HepG2 (cell line): ENCODE results near the gene STK25. TPM values are rescaled to one million over a fixed set of nuclear protein-coding genes. Genes with fewer than 3 reads are reported as not detected.

Experiments
- ATAC-seq: fragments of 200-7000 bp; cut with Tn5 transposase; 3 replicates; pipeline ENCODE4 v1.9.1; 2020; ENCODE audit warnings: mild to moderate bottlenecking, moderate library complexity
- BruUV-seq: library from RNA; stranded (reverse); fragments of 400-500 nt; replicated peaks from 2 replicates; lab custom pipeline; 2021; lab: Mats Ljungman, UMichigan
- CTCF ChIA-PET: fragments of 300-600 bp; formaldehyde crosslinking; extraction: SDS; loops from one replicate; lab custom pipeline; 2021; ENCODE audit warnings: low total read pairs, inconsistent platforms, low intra/inter-chr PET ratio; lab: Yijun Ruan, JAX
- POLR2A ChIA-PET: fragments of 350-600 bp; sonication (Branson Sonifier 250); formaldehyde crosslinking; loops from one replicate; lab custom pipeline; 2020; ENCODE audit warnings: antibody characterized with exemption, inconsistent platforms; lab: Yijun Ruan, JAX
- DNase-seq: peaks from one replicate; pipeline ENCODE4 v3.0.0-alpha.2; 2015; ENCODE audit warnings: low spot score
- FAIRE-seq: peaks from 3 replicates; lab custom pipeline; 2011; peaks lifted over from hg19 to GRCh38; lab: Jason Lieb, UNC
- H2AFZ ChIP-seq: one replicate; pipeline ENCODE4 v1.6.1; 2011; ENCODE audit warnings: low read length, inconsistent platforms
- H3K27ac ChIP-seq: fragments of 300-600 bp; 3 replicates; pipeline ENCODE4 v1.8.0; 2011; ENCODE audit warnings: mixed run types, mild to moderate bottlenecking, mixed read lengths, low read length, inconsistent platforms; ENCODE audit not compliant: insufficient read depth; ENCODE audit errors: extremely low read length
- H3K27me3 ChIP-seq, 2 experiments: fragments of 200-600 bp in 1 of 2; 2 replicates in 1 of 2; 3 replicates in 1 of 2; pipeline versions ENCODE4 v1.6.0 to v1.8.0; 2011; ENCODE audit warnings: low read length in 2 of 2, mild to moderate bottlenecking in 2 of 2, moderate library complexity in 2 of 2, inconsistent platforms in 1 of 2; ENCODE audit not compliant: insufficient read depth in 2 of 2, control insufficient read depth in 1 of 2
- H3K36me3 ChIP-seq, 2 experiments: fragments of 200-600 bp in 1 of 2; replicated peaks in 1 of 2; 2 replicates in 1 of 2; 3 replicates in 1 of 2; pipeline versions ENCODE4 v1.5.1 to v1.8.0; 2011; ENCODE audit warnings: low read length in 2 of 2, inconsistent platforms in 1 of 2; ENCODE audit not compliant: insufficient read depth in 2 of 2, control insufficient read depth in 1 of 2
- H3K4me1 ChIP-seq: 2 replicates; pipeline ENCODE4 v1.5.1; 2012; ENCODE audit warnings: low read length, inconsistent platforms; ENCODE audit not compliant: insufficient read depth
- H3K4me2 ChIP-seq: 2 replicates; pipeline ENCODE4 v1.6.0; 2011; ENCODE audit warnings: low read depth, low read length, inconsistent platforms
- H3K4me3 ChIP-seq, 3 experiments: fragments of 200-600 bp in 1 of 3; sonication (generic), shearing (Covaris generic) in 1 of 3; replicated peaks in 1 of 3; 2 replicates each; pipeline ENCODE4 v1.5.1; 2011 to 2016; ENCODE audit warnings: low read length in 3 of 3, inconsistent platforms in 2 of 3, low read depth in 2 of 3, mild to moderate bottlenecking in 2 of 3, control low read depth in 1 of 3, mixed read lengths in 1 of 3; ENCODE audit not compliant: insufficient read depth in 1 of 3
- H3K79me2 ChIP-seq: one replicate; pipeline ENCODE4 v1.6.1; 2011; ENCODE audit warnings: low read length, inconsistent platforms; ENCODE audit not compliant: insufficient read depth
- H3K9ac ChIP-seq: 2 replicates; pipeline ENCODE4 v1.6.0; 2011; ENCODE audit warnings: mild to moderate bottlenecking, low read depth, low read length, inconsistent platforms; ENCODE audit not compliant: insufficient read depth
- H3K9me3 ChIP-seq: 2 replicates; pipeline ENCODE4 v1.5.1; 2012; ENCODE audit warnings: mild to moderate bottlenecking, low read length
- H4K20me1 ChIP-seq: 2 replicates; pipeline ENCODE4 v1.6.0; 2011; ENCODE audit warnings: inconsistent platforms, mild to moderate bottlenecking, low read length, moderate library complexity; ENCODE audit not compliant: insufficient read depth
- EED ChIP-seq: sonication (generic); formaldehyde crosslinking; IDR thresholded peaks from 2 replicates; pipeline ENCODE4 v1.5.0; 2020; ENCODE audit warnings: mild to moderate bottlenecking, missing genetic modification reagents
- ELF4 ChIP-seq: sonication (generic); formaldehyde crosslinking; IDR thresholded peaks from 2 replicates; pipeline ENCODE4 v1.5.0; 2020; ENCODE audit warnings: missing genetic modification reagents, mild to moderate bottlenecking, moderate library complexity, borderline replicate concordance
- MAFG ChIP-seq: sonication (generic); formaldehyde crosslinking; IDR thresholded peaks from 2 replicates; pipeline ENCODE4 v1.5.1; 2020; ENCODE audit warnings: mild to moderate bottlenecking, missing genetic modification reagents
- ZC3H13 ChIP-seq: sonication (generic); formaldehyde crosslinking; IDR thresholded peaks from 2 replicates; pipeline ENCODE4 v1.8.1; 2023; ENCODE audit warnings: mild to moderate bottlenecking, missing genetic modification reagents, moderate library complexity
- ZNF329 ChIP-seq: sonication (generic); formaldehyde crosslinking; IDR thresholded peaks from 2 replicates; pipeline ENCODE4 v1.9.0; 2021; ENCODE audit warnings: low read depth, mild to moderate bottlenecking, missing genetic modification reagents
- ZNF354B ChIP-seq: sonication (generic); formaldehyde crosslinking; IDR thresholded peaks from 2 replicates; pipeline ENCODE4 v1.8.0; 2022; ENCODE audit warnings: mild to moderate bottlenecking, missing genetic modification reagents
- ZNF549 ChIP-seq: sonication (generic); formaldehyde crosslinking; IDR thresholded peaks from 2 replicates; pipeline ENCODE4 v1.5.0; 2020; ENCODE audit warnings: missing genetic modification reagents
- ZNF563 ChIP-seq: sonication (generic); formaldehyde crosslinking; IDR thresholded peaks from 2 replicates; pipeline ENCODE4 v1.8.0; 2022; ENCODE audit warnings: mild to moderate bottlenecking, moderate library complexity, missing genetic modification reagents
- ZNF841 ChIP-seq: sonication (generic); formaldehyde crosslinking; IDR thresholded peaks from 2 replicates; pipeline ENCODE4 v1.8.1; 2023; ENCODE audit warnings: missing genetic modification reagents, borderline replicate concordance
- ZNF883 ChIP-seq: sonication (generic); formaldehyde crosslinking; IDR thresholded peaks from 2 replicates; pipeline ENCODE4 v1.5.1; 2020; ENCODE audit warnings: mild to moderate bottlenecking, missing genetic modification reagents; ENCODE audit errors: not compliant biosample characterization
- WGBS: methylation state at CpG from one replicate; pipeline ENCODE4 v1.1.6; 2017; ENCODE audit warnings: low lambda C conversion rate; 5-methylcytosine and 5-hydroxymethylcytosine counted together
- in situ Hi-C: cut with HindIII; loops from 2 replicates; pipeline ENCODE4 v1.10.0; 2017; ENCODE audit warnings: low pct_unique_long_range_greater_than_20kb; ENCODE audit not compliant: extremely low pct_ligation_motif_present
- intact Hi-C: fragments of 100-400 bp; cut with micrococcal nuclease; formaldehyde crosslinking; loops from one replicate; pipeline ENCODE4 v1.10.0; 2022; ENCODE audit not compliant: unreplicated experiment
- polyA plus RNA-seq, 8 experiments: library from polyadenylated mRNA; depleted of rRNA in 3 of 8; stranded (reverse) in 7 of 8; unstranded in 1 of 8; fragments of >200 nt; fragmentation: Illumina TruSeq in 4 of 8; extraction: Trizol in 4 of 8; gene quantifications; 2 replicates each; pipeline versions ENCODE4 v1.2.1 to v1.2.3, GENCODE V29; 2011 to 2016; ENCODE audit warnings: low read depth in 4 of 8, missing spikeins in 1 of 8, mixed read lengths in 1 of 8; ENCODE audit not compliant: insufficient read depth in 1 of 8
- total RNA-seq, 5 experiments: library from RNA; depleted of rRNA; stranded (reverse); fragments of >200 nt; fragmentation: Illumina TruSeq; extraction: Trizol; gene quantifications; 2 replicates each; pipeline ENCODE4 v1.2.3, GENCODE V29; 2016; ENCODE audit warnings: low read depth in 1 of 5
- TF ChIP-seq, protein P1 (sequence below): sonication (generic); formaldehyde crosslinking; IDR thresholded peaks from 2 replicates; pipeline ENCODE4 v1.4.0; 2020; ENCODE audit warnings: low read depth, mild to moderate bottlenecking, missing genetic modification reagents
- TF ChIP-seq, protein P2 (sequence below): sonication (generic); formaldehyde crosslinking; IDR thresholded peaks from 2 replicates; pipeline ENCODE4 v1.9.0; 2022; ENCODE audit warnings: missing genetic modification reagents, mild to moderate bottlenecking, borderline replicate concordance

STK25 gene
- total and polyA plus RNA-seq, 2 of the 13 experiments (the other 11 are each of a cell fraction or from before 2014, with no cell fraction given) = 177 to 481 TPM

DNA sequence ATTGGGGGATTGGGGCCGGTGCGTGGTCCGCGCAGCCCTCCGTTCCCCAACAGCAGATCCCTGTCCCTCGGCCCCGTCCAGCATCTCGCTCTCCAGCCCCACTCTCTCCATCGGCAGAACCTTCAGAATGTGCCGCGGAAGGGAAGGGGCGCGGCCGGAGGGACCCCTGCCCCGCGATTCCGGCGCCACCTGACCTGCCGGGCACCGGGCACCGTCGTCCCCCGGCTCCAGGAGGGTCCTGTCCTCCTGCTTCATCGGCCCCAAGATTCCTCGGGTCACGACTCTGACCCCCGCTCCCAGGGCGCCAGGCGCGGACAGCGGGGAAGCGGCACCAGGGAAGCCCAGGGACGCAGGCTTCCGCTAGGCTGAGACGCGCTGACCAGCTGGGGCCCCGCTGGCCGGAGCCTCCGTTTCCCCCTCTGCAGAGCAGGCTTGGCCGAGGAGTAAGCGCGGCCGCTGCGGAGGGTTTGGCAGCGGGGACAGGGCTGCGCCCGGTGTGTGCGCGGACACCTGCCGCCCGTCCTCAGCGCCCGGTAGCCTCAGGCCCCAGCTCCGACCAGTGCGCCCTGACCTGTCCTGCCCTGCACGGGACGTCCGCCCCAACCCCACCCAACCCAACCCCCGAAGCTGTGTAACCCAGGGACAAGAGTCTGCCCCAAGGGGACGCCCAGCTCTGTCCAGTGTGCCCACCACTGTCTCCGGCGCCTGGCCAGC, 33.3 kb upstream of the STK25 start:
- H3K27ac ChIP-seq = no peak overlapping the region
- H3K4me1 ChIP-seq = peaks cover 47% of the 10 kb centered on the region
- no peaks in the 10 kb centered on the region for H4K20me1 ChIP-seq
- BruUV-seq = no TSS peak
- FAIRE-seq (no peak), DNase-seq (no peak), ATAC-seq (no peak)
- peak overlapping the region; percentile 34; the same call in 1 of the 2 replicates for H3K4me2 ChIP-seq
- no peaks in the 10 kb centered on the region for H3K79me2 ChIP-seq
- no peak overlapping the region for H2AFZ ChIP-seq
- peaks cover 4 to 29% of the 10 kb centered on the region in 2 experiments; a peak in 4 of 5 replicates for H3K27me3 ChIP-seq
- ChIA-PET POLR2A (no interaction called here), CTCF (no interaction called here)
- no peaks in the 10 kb centered on the region for H3K9me3 ChIP-seq
- H3K9ac ChIP-seq = no peak overlapping the region
- H3K36me3 ChIP-seq = no peaks in the 10 kb centered on the region
- in situ Hi-C loops = no loop called here
- 86% methylated on average over 49 of the region's 62 CpGs for WGBS
- TF ChIP-seq EED (CRISPR knock-in tag) (0 out of 2 replicates have a peak, but pooled peaks have one; percentile 19), MAFG (CRISPR knock-in tag) (no peak), ELF4 (CRISPR knock-in tag) (no peak), ZNF329 (CRISPR knock-in tag) (no peak), ZNF841 (CRISPR knock-in tag) (no peak), ZNF563 (CRISPR knock-in tag) (peak; percentile 59; the same call in 1 of the 2 replicates), ZNF549 (CRISPR knock-in tag) (no peak), ZC3H13 (CRISPR knock-in tag) (0 out of 2 replicates have a peak, but pooled peaks have one; percentile 25), ZNF883 (CRISPR knock-in tag) (peak; percentile 29), ZNF354B (CRISPR knock-in tag) (no peak)
- TF ChIP-seq, protein P1, sequence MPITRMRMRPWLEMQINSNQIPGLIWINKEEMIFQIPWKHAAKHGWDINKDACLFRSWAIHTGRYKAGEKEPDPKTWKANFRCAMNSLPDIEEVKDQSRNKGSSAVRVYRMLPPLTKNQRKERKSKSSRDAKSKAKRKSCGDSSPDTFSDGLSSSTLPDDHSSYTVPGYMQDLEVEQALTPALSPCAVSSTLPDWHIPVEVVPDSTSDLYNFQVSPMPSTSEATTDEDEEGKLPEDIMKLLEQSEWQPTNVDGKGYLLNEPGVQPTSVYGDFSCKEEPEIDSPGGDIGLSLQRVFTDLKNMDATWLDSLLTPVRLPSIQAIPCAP = no peak
- TF ChIP-seq, protein P2, sequence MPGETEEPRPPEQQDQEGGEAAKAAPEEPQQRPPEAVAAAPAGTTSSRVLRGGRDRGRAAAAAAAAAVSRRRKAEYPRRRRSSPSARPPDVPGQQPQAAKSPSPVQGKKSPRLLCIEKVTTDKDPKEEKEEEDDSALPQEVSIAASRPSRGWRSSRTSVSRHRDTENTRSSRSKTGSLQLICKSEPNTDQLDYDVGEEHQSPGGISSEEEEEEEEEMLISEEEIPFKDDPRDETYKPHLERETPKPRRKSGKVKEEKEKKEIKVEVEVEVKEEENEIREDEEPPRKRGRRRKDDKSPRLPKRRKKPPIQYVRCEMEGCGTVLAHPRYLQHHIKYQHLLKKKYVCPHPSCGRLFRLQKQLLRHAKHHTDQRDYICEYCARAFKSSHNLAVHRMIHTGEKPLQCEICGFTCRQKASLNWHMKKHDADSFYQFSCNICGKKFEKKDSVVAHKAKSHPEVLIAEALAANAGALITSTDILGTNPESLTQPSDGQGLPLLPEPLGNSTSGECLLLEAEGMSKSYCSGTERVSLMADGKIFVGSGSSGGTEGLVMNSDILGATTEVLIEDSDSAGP (CRISPR knock-in tag) = peak; percentile 23; the same call in 1 of the 2 replicates
- peak overlapping the region in 1 of 3 experiments; percentile 79; a peak in 1 of 6 replicates for H3K4me3 ChIP-seq
- intact Hi-C loops = no loop called here
